COLO829 (cell line): Measurements from ENCODE around the gene AKNA.

ENCODE experiments used
- DNase-seq: peaks from one replicate; pipeline ENCODE4 v3.0.0; 2012; ENCODE audit warnings: low spot score

Gene AKNA

DNA sequence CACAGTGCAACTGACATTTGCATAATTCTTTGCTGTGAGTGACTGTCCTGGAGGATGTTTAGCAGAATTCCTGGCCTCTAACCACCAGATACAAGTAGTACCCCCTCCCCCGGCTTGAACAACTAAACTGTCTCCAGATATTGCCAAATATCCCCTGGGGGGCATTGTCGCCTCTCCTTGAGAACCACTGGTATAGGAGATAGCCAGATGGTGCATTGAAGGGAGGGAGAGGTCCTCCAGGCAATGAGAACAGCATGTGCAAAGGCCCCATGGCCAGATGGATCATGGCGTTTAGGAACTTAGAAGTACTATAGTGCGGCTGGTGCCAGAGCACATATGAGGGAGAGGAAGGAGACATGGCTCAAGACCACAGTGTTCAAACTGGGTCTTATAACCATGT lies 83.8 kb downstream of the AKNA start:
- DNase-seq: no peak

DNA sequence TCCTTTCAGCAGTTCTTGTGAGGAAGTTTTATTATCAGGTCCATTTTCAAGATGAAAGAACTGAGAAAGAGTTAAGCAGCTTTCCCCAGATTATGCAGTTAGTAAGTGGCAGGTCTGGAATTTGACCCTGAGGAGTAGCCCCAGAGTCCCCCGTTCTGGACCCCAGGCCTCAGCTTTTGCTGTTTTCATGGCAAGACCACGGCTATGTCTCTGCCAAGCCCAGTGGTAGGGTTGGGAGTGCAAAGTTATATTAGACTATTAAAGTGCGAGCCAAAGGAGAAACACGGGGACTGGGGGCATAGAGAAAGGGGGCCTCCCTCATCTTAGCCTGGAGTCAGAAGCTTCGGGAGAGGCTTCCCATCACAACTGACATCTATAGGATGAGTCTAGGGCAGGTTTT lies 84.2 kb downstream of the AKNA start:
- no peak for DNase-seq

DNA sequence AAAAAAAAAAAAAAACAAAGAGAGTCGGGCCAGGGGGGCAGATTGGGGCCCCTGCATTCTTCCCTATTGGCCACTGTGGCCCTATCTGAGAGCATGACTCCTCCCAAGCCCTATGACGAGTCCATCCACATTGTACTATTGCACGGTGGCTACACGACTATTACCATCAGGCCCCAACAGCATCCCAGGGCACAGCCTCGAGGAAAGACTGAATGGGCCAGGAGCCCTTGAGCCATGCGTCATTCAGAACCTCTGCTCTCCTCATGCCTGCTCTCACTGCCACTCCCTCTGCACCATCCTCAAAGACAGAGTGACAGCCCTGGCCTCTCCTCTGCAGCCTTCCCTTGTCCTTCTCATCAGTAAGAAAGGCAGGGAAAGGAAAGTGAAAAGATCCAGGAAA lies 85.1 kb downstream of the AKNA start:
- no peak for DNase-seq

DNA sequence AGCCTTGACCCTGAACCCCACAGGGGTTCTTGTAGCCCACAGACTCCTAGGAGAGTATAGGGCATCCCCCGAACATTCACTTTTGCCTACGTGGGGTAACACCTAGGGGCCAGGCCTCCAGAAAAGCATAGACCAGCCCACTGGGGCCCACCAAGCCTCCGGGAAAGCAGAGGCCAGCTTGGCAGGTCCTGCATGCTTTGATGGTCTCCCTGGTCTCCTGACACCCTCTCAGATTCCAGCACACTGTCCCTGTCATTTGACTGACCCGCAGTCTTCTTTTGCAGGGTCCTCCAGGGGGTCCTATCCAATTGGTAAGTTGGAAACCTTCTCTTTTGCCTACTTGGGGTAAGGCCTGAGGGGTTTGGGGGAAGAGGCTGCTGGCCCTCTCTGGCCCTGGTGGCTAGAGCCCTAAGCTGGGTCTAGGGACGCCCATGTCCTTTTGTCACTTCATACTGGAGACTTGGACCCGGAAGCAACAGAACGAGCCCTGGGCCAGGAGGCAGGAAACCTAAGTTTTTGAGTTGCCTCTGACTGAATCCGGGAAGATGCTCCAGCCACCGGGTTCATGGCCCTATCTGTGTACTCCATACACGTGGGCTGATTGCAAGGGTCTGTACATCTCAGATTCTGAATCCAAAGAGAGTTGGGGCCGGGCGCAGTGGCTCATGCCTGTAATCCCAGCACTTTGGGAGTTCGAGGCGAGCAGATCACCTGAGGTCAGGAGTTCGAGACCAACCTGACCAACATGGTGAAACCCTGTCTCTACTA lies 85.8 kb downstream of the AKNA start:
- DNase-seq: no peak

DNA sequence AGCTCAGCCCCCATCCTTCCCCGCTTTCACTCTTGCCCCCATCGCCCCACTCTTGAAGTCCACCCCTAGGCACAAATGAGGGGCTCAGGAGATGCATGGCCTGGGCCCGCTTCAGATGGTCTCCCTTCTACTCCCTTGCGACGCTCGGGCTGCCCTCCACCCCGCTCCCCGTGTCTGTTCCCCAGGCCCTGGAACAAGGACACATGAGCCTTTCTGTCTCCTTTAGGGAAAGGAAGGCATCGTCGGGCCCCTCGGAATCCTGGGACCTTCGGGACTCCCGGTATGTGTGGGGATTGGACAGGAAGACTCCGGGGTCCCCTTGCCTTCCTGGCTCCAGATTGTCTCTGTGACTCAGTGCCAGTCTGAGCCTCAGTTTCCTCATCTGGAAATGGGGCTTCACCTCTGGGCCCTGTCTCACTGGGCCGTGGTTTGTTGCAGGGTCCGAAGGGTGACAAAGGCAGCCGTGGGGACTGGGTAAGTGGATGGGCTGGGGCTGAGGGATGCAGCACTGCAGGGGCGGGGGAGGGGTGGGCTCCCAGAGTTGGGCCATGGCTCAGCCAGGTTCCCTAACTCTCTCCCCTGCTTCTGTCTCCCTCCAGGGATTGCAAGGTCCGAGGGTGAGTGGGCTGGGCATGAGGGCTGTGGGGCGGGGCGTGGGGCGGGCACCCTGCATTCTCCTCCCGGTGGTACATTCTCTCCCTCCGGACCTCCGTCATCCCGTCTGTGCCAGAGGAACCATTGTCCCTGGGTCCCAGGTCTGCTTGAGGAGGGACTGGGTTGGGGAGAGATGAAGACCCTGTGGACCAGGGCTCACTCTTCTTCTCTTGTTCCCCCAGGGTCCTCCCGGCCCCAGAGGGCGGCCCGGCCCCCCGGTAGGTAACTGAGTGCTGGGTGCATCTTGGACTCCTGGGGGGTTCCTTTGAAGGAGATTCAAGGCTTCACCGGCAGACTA lies 86.7 kb downstream of the AKNA start:
- DNase-seq: no peak

DNA sequence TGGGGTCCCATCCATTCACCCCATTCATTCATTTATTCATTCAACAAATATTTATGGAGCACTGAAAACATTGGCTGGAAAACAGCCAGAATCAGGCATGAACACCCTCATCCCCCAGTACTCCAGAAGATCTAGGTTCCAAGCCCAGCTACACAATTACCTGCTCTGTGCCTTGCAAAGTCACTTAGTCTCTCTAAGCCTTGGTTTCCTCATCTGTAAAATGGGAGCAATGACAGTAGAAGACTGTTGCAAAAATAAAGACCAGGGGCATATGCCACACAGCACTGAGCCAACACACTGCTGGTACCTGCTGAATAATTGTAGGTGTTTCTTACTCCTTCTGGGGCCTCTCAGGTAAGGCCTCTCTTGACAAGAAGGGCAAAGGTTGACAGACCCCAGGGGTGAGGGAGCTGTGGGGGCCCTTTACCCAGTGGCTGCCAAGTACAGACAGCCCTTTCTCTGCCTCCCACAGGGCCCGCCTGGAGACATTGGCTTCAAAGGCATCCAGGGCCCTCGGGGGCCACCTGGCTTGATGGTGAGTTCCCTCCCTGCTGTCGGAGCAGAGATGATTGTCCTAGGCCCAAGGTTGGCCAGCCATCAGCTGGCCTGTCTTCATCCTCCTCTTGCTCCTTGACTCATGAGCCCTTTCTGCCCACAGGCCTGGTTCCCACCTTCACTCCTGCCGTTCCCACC lies 87.5 kb downstream of the AKNA start:
- DNase-seq: no peak

DNA sequence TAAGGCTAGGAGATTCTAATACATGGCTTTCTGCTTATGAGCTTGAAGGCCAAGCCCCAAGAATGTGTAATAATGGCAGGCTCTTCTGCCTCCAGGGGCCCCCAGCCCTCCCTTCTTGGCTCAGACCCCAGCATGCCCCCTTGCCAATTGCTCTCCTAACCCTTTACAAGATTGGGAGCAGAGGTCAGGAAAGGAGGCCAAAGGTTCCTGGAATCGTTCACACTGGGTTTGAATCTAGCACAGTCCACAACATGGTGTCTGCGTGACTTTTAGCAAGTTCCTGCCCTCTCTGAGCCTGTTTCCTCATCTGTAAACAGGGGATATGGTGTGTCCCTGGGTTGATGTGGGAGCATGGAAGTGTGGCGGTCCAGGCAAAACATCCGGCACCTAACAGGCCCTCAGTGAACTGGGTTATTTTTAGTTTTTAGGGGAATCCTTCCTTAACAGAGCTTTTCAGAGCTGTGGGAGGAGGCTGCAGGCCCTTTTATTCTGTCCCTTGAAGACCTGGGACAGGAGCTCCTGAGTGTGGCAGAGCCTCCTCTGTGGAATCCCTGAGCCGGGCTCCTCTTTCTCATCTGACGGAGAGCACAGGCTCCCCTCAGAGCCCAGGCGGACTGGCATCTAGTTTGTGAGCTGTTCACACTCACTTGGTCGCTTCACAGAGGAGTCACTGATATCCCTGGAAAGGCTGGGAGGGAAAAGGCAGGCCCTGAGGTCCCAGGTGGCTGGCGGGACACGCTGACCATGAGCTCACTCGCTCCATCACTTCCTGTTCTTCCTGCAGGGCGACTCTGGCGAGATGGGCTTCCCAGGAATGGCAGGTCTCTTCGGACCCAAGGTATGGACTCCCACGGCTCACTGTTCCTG lies 88.3 kb downstream of the AKNA start:
- DNase-seq: no peak

DNA sequence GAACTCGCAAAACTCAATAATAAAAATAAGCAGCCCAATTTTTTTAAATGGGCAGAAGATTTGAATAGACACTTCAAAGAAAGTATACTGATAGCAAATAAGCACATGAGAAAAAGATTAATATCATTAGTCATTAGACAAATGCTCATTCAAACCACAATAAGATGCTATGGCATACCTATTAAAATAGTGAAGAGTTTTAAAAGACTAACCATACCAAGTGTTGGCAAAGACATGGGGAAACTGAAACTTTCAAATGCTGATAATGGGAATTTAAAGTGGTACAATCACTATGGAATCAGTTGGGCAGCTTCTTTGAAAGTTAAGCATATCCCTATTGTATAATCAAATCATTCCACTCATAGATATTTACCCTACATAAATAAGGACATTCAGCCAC lies 91.4 kb downstream of the AKNA start:
- DNase-seq: no peak

DNA sequence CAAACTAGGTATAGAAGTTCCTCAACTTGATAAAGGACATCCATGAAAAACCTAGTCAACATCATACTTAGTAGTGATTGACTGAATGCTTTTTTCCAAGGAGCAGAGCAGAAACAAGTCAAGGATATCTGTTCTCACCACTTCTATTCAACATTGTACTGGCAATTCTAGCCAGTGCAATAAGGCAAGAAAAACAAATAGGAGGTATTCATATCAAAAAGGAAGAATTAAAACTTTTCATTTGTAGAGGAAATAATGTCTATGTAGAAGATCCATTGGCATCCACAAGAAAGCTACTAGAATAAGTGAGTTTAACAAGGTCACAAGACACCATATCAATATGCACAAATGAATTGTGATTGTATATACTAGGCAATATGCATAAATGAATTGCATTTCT lies 93.1 kb downstream of the AKNA start:
- no peak for DNase-seq

DNA sequence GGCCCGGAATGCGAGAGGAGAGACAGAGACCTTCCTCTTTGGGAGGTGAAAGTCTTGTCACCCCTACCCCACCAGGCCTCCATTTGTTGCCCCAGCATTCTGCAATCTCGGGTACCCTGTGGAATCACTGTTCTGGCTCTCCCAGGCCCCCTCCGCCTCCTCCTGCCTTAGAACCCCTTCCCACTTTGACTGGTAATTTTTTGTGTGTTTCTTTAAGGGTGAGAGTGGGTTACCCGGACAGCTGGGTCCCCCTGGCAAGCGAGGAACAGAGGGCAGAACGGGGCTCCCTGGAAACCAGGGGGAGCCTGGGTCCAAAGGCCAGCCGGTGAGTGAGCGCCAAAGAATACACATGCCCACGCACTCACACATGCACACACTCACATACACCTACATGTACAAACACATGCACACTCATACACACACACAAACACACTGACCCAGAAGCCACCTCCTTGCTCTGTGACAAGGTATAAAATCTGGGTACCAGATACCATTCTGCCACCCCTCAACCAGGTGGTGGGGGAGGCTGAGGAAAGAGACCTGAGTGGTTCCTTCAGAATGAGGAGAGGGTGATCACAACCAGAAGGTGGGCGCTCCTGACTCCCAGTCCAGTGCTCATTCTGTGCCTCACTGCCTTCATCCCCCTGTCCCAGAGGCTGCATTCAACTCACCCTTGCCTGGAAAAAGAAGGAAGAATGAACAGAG lies 95.7 kb downstream of the AKNA start:
- no peak for DNase-seq

DNA sequence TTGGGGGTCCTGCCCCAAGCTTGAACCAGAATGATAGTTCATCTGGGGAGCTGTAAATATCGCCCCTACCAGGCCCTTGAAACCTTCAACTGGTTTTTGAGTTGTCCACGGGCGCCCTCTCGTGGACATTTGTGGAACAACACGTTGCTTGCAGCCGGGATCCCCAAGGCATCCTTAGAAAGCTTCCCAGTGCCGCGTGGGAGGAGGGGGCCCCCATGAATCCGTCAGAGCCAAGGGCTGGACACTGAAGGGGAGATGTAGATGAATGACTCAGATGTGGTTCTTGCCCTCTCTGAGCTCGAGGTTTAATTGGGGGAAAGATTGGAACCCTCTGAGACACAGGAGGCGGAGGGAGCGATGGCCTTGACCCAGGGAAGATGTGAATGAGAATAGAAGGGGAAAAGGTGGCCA lies 96.7 kb downstream of the AKNA start:
- DNase-seq: peak; percentile 66

DNA sequence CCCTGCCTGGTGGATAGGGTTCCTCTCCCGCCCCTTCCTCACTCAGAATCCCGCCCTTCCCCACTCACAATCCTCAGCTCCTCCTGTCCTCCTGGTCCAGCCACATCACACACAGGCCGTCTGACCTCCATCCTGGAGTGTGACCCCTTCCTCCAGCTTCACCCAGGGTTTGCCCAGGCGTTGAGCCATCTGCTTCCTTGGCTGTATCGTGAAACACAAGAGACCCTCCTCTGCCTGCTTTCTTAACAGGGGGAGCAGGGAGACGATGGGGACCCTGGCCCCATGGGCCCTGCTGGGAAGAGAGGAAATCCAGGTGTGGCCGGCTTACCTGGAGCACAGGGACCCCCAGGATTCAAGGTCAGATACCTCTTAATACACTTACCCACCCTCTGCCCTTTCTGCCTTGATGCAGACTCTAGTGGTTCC lies 97.2 kb downstream of the AKNA start:
- no peak for DNase-seq

DNA sequence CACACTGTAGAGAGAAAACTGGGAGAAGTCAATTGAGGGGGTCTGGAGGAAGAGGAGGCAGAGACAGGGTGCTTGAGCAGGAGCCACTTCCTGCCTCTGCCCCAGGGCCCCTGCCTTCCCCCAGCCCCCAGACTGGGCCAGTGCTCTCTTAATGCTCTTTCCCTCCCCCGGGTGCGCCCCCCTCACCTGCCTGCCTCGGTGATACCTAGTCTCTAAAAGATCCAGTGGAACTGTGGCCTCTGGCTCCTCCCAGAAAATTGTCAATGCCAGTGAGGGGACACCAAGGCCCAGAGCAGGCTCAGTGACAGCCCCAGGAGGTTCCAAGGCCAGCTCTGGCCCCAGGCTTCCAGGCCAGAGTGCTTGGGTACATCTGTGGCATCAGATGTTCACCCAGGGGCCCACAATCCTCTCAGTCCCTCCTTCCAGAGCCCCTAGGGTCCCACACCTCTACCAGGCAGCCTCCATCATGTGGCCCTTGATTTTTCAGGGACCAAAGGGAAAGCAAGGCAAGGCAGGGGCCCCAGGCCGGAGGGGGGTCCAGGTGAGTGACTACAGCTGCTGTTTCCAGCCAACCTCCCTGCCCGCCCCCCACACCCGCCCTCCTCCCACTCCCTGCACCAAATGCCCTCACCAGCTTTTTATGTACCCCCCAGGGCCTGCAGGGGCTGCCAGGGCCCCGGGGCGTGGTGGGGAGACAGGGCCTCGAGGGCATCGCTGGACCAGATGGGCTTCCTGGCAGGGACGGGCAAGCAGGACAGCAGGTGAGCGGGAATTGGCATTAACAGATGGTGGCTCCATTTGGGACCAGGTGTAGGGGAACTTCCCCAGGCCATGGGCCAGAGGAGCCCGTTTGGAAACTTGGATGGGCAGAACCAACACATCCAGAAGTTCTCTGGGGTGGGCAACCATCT lies 98.0 kb downstream of the AKNA start:
- DNase-seq: no peak

DNA sequence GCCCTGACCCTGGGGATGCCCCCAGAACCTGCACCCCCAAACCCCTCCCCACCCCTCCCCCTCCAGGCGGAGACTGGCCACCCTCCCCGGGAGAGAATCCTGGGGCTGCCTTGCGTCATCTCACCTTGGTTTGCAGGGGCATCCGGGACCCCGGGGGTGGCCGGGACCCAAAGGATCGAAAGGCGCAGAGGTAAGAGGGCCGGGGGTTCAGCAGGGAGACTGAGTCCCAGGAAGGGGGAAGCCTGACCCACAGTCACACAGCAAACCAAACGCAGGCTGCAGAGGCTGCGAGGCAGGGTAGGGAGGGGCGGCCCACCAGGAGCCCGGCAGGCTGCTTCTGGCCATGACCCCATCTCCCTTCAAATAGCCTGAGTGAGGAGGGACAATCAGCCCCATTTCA lies 98.7 kb downstream of the AKNA start:
- no peak for DNase-seq

DNA sequence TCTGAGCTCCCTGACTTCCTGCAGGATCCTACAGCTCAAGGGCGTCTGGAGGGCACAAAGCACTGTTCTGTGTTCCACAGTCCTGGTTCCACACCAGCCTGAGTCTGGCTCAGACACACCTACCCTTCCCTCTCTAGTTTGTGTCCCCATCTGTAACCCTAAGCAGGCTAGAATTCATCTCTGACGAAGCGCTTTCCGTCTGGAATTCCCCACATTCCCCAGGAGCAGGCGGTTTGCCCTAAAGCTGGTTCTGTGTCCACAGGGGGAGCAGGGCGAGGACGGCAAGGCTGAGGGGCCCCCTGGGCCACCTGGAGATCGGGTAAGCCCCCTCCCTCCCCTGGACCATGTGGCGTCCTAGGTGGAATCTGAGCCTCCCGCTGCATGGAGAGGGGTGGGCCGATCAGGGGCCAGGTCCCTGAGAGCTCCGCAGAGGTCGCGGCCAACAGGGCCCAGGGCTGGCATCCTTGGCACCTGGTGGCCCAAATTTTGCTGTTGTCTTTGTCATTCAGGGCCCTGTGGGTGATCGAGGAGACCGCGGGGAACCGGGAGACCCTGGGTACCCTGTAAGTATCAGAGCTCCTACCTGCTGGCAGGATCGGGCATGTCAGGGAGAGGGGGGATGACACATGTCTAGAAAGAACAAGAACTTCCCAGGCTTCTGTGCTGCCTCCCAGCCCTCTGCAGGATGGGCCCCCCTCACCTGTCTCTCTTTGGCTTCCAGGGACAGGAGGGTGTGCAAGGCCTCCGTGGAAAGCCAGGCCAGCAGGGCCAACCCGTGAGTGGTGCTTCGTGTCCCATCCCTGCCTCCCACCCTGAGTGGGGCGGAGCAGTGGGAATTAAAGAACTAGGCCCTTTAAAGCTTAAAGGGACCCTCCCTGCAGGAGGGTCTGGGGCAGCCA lies 99.3 kb downstream of the AKNA start:
- no peak for DNase-seq

DNA sequence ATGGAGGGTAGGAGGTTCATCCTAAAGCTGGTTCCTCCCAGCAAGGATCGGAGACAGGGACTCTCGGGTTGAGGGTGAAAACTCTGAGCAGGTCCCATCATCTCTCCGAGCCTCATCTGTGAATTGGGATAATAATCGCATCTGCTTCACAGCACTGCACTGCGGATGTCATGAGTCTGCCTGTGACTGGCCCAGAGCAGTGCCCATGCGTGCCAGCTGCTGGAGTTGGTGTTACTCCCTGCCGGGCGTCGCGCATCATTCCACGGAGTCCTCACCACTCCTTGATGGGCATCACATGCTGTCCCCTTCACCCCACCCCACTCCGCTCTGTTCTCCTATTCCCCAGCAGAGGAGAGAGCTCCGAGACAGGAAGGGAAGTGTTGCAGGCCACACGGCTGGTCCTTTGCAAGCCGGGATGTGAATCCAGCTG lies 100.0 kb downstream of the AKNA start:
- DNase-seq: no peak

DNA sequence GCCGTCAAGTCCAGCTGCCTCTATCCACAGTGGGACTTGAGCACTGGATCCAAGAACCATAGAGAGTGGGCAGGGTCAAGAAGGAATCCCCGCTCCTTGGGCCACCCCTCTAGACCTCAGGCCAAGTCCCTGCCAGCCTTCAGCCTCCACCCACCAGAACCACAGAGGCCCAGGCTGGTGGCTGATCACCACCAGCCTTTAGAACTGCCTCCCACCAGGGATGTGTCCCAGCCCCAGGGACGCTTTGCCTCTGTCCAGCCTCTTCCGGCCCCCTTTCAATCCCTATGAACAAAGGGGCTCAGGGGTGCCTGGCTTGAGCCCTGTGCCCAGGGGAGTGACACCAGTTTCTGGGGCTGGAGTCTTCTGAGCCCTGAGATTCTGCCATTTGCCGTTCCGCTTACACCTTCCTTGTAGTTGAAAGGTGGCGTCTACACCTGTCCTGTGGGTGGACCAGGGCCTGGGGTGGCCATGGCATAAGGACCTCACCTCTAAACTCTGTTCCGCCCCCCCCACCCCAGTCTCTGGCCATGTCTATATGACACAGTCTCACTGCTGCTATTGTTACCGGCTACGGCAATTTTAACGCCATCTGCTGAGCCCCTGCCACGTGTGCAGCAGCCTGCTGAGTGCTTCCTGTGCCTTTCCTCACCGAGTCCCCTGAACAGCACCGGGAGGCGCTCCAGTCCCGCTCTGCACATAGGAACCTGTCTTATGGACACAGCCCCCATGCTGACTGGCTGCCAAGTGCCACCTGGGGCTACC lies 100.6 kb downstream of the AKNA start:
- no peak for DNase-seq

DNA sequence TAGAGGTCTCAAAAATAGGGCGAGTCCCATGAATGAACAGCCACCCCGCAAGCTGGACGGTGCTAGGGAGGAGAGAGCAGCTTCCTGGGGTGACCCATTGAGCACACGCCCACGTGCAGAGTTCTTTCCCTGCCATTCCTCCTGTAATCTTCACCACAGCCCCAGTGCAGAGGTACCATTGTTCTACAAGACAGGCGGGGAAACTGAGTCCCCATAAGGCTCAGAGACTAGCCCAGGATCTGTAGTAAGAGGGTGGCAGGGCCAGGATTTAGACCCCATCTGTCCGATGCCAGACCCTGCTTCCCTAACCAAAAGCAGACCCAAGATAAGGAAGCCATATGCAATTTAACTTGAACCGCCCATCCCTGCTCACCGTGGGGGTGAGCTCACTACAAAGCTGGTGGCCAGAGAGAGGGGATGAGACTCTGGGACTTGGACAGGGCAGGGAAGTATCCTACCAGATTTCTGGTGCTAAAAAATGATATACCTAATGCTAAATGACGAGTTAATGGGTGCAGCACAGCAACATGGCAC lies 101.6 kb downstream of the AKNA start:
- DNase-seq: no peak
